NCI-H460 (cell line): ENCODE data around the gene ZNF350. TPM values are rescaled to one million over a fixed set of nuclear protein-coding genes. Genes with fewer than 3 reads are reported as not detected.
"Not testable (repeated sequence)": the region's sequence is repeated elsewhere in the genome, so short reads cannot be mapped to it uniquely, and the experiment has no call there.

ENCODE experiments used
- DNase-seq: peaks from one replicate; pipeline ENCODE4 v3.0.0-alpha.2; 2016; ENCODE audit warnings: low read depth; ENCODE audit errors: extremely low read depth
- polyA plus RNA-seq: library from polyadenylated mRNA; depleted of rRNA; stranded (reverse); fragments of >200 nt; gene quantifications from 2 replicates; pipeline ENCODE4 v1.2.3, GENCODE V29; 2014; cell fraction: nucleus; rRNA removed
- total RNA-seq: library from RNA; depleted of rRNA; stranded (reverse); fragments of >200 nt; shearing (Covaris generic); gene quantifications from 2 replicates; pipeline ENCODE4 v1.2.3, GENCODE V29; 2014; rRNA removed

The ZNF350 gene
- total RNA-seq: 5.7 and 7.0 TPM in 2 replicates
- polyA plus RNA-seq: 0.85 and 2.2 TPM in 2 replicates

- DNase-seq: peak; percentile 85
These were observed at the start of gene ZNF350 for GRCh38 chr19:51986309-51987291. Gene ZNF350 (minus strand): TSS chr19:51986840. CDS start chr19:51974360, 12,480 bp downstream.

- no peak for DNase-seq
These were observed 47.5 kb upstream of the ZNF350 start for GRCh38 chr19:52034051-52034728.

DNA sequence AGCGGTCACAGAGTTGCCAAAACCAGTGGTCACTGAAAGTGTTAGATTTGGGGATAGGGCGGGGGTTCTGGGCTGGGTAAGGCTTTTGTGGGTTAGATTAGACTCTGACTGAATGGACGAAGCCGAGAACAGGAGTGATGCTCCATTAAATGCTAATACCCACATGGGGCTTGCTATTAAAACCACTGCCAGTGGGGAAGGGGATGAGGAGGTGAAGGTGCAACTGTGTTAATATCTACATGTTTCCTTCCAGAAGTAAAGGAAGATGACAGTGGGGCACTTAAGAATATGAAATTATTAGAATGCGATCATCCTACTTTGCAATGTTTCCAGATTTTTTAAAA lies 42.1 kb upstream of the ZNF350 start:
- no peak for DNase-seq

- DNase-seq: peak; percentile 79
These were observed 41.6 kb upstream of the ZNF350 start, which contains the start of gene ZNF614 for GRCh38 chr19:52028027-52028779. Gene ZNF614 (minus strand): TSS chr19:52028379. CDS start chr19:52025745, 2,634 bp downstream.

- DNase-seq: not testable (repeated sequence)
These were observed 39.8 kb upstream of the ZNF350 start for GRCh38 chr19:52026255-52026990.

DNA sequence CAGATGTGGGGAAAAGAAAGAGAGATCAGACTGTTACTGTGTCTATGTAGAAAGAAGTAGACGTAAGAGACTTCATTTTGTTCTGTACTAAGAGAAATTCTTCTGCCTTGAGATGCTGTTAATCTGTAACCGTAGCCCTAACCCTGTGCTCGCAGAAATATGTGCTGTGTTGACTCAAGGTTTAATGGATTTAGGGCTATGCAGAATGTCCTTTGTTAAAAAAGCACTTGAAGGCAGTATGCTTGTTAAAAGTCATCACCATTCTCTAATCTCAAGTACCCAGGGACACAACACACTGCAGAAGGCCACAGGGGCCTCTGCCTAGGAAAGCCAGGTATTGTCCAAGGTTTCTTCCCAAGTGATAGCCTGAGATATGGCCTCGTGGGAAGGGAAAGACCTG lies 37.8 kb upstream of the ZNF350 start:
- DNase-seq: not testable (repeated sequence)

DNA sequence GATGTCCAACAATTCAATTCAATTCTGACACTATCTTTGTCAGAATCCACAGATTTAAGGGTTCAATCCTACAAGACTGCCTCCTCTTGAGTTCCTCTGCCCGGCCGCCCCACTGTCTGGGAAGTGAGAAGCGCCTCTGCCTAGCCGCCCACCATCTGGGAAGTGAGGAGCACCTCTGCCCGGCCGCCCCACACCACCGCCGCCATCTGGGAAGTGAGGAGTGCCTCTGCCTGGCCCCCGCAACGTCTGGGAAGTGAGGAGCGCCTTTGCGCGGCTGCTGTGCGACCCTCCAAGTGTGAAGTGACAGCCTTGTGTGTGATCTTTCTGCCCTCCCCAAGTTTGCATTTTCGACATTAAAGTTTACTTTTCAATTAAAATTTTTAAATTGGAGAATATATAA lies 35.6 kb upstream of the ZNF350 start:
- no peak for DNase-seq

DNA sequence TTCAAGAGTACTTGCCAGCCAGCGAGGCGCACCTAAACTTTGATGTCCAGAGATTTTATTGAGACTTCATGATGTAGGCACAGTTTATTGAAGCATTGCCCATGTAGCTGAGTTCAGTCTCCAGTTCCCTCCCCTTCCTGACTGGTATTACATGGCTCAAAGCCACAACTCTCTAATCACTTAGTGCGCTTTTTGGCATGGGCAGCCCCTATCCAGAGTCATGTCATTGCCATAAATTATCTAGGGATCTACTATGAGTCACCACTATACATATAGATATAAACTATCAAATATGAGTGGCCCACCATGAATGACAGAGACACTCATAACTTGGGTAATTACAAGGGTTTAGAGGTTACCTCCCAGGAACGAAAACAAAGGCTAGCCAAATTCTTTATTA lies 33.9 kb upstream of the ZNF350 start:
- DNase-seq: no peak

DNA sequence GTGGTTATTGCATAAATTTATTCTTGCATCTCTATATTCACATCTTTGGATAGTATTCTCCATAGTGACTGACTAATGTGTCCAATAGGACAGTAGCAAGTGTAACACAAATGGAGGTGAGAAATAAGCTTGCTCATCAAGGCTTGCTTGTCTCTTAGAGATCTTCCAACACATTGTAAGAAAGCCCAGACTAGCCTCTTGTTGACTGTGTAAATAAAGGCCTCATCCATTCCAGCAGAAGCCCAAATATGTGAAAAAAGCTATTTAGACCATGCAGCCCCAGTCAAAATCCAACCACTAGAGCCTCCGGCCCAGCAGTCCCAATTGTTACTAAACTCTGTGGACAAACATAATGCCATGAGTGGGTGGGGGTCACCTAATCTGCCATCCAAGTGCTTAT lies 24.0 kb upstream of the ZNF350 start:
- DNase-seq: no peak

GRCh38 chr19:52007806-52008557 lies 21.3 kb upstream of the ZNF350 start, which contains the start of gene ZNF615:
Gene ZNF615 (minus strand): TSS chr19:52008211. CDS start chr19:52003711, 4,500 bp downstream.
- peak; percentile 65 for DNase-seq

- no peak for DNase-seq
These were observed 20.8 kb upstream of the ZNF350 start for GRCh38 chr19:52007451-52007805.

- no peak for DNase-seq
These were observed 7.5 kb upstream of the ZNF350 start for GRCh38 chr19:51994048-51994644.

- no peak for DNase-seq
These were observed 6.8 kb upstream of the ZNF350 start for GRCh38 chr19:51993422-51993821.

GRCh38 chr19:51983361-51983760 lies 3.3 kb downstream of the ZNF350 start:
- no peak for DNase-seq

DNA sequence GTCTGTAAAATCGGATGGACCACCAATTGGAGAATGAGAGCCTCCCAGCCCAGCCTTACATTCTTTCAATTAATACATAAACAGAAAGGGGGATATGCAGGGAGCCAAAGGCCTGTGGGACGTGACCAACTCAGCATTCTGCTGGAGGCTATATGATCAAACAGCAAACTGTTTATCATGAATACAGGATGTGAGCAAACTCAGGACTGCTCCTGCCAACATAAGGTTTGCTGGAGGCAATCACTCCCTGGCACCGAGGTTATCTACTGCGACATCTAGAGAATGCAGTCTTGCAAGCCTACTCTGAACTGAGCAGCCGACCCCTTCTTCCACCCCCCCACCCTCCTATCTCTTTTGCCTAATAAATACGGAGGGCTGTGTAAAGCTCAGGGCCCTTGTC lies 5.7 kb downstream of the ZNF350 start:
- not testable (repeated sequence) for DNase-seq

DNA sequence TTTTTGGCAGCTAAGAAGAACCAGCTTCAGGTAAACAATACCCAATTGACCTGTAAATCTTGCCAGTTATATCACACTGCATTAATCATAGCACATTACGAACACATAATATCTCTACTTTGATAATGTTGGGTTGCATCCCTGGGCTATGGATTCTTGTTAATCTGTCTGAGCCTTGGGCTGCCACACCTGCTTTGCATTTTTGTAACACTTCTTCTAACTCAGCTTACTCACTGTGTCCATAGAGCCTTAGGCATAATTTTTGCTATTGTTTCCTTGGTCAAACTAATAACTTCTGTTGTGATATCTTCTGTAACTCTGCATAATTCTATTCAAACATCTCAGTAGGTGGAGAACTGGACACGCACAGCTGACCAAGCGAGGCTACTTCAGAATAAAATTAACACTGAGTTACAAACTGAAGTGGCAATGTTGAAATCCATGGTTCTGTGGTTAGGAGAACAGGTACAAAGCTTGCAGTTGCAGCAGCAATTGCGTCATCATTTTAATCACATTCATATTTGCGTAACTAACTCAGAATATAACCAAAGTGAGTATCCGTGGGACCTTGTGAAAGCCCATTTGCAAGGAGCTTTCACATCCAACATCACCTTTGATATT lies 6.4 kb downstream of the ZNF350 start:
- no peak for DNase-seq

DNA sequence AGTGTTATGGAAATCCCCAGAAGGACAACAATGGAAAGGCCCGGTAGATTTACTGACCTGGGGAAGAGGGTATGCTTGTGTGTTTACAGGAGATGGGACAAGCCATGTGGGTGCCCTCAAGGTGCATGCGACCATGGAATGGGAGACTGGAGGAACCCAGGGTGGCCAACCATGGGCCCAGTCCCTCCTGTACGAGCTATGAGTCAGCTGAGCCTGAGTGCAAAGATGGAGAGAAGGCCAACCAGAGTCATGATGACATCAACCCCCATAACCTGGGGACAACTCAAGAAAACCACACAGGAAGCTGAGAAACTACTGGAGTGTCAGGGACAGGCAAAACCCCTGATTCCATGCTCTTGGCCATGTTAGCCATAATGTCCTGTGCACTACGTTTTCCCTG lies 7.8 kb downstream of the ZNF350 start:
- no peak for DNase-seq

- no peak for DNase-seq
These were observed 9.3 kb downstream of the ZNF350 start for GRCh38 chr19:51977346-51977745.

DNA sequence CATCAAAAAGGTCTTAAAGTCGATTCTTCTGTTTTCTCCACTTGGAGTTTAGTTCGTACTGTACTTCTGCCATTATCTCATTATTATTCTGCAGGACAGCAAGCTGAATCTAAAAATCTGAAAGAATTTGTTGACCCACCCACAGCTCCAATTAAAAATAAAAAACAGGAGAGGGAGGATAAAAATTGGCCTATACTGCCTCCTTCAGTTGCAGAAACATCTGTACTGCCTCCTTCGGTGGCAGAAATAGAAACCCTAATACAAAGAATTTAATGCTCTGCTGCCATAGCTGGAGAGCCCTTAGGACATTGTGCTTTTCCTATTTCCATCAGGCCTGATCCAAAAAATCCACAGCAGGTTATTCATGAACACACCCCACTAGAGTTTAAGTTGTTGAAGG lies 9.8 kb downstream of the ZNF350 start:
- no peak for DNase-seq
